ENCODE data around the gene NAV1.

NAV1 gene

DNA sequence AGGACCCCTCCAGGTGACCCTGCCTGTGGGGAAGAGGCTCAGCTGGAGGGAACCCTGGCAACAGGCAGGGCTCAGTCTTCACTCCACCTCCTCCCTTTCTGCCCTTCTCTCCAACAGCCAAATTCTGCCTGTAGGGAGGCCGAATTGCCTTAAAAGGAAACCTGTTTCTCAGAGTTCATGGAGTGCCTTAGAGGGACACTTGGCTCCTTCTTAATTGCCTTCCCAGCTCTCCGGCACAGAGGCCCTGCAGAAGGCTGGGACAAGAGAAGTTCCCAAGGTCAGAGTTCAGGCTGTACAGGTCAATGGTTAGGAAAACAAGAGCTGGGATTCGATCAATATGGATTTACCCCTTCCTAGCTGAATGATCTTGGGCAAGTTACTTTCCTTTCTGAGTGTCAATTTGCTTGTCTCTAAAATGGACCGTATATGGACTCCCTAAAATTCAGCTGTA is 38.2 kb upstream of the NAV1 start:
- H3K4me3 ChIP-seq (ENCODE audit: low read length): no peak overlapping the region
- TF ChIP-seq, protein P1, sequence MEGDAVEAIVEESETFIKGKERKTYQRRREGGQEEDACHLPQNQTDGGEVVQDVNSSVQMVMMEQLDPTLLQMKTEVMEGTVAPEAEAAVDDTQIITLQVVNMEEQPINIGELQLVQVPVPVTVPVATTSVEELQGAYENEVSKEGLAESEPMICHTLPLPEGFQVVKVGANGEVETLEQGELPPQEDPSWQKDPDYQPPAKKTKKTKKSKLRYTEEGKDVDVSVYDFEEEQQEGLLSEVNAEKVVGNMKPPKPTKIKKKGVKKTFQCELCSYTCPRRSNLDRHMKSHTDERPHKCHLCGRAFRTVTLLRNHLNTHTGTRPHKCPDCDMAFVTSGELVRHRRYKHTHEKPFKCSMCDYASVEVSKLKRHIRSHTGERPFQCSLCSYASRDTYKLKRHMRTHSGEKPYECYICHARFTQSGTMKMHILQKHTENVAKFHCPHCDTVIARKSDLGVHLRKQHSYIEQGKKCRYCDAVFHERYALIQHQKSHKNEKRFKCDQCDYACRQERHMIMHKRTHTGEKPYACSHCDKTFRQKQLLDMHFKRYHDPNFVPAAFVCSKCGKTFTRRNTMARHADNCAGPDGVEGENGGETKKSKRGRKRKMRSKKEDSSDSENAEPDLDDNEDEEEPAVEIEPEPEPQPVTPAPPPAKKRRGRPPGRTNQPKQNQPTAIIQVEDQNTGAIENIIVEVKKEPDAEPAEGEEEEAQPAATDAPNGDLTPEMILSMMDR (conservative IDR thresholded peaks at IDR 0.05; ENCODE audit: low read length): no peak
- peak; percentile 48 for DNase-seq (ENCODE audit: low read depth)

- TF ChIP-seq, protein P1 (conservative IDR thresholded peaks at IDR 0.05; ENCODE audit: low read length): no peak
- no peak overlapping the region for H3K4me3 ChIP-seq (ENCODE audit: low read length)
- peak; percentile 65 for DNase-seq (ENCODE audit: low read depth)
Measured at GRCh38 chr1:201501144-201501543, 37.8 kb upstream of the NAV1 start.

DNA sequence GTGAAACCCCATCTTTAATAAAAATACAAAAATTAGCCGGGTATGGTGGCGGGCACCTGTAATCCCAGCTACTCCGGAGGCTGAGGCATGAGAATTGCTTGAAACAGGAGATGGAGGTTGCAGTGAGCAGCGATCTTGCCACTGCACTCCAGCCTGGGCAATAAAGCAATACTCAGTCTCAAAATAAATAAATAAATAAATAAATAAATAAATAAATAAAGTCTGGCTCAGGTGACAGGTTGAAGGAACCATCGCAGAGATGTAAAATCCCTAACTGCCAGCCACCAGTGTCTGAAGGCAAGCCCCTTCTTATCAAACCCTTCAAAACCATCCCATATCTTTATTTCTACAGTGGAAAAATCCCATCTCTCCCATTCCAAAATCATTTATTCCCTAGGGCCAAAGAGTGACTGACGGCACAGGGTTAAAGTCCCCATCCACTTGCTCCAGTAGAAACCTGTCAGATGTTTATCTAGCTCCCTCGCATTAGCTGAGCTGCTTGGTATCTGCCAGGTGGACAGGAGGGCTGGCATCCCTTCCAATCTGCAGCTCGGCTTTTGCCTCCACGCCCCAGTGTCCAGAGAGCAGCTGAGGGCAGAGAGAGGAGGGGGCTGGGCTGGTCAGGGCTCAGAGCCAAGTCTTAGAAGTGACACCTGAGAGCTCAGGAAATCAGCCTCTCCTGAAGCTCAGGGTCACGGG is 37.0 kb upstream of the NAV1 start:
- no peak for DNase-seq (ENCODE audit: low read depth)
- H3K4me3 ChIP-seq (ENCODE audit: low read length): no peak overlapping the region

DNA sequence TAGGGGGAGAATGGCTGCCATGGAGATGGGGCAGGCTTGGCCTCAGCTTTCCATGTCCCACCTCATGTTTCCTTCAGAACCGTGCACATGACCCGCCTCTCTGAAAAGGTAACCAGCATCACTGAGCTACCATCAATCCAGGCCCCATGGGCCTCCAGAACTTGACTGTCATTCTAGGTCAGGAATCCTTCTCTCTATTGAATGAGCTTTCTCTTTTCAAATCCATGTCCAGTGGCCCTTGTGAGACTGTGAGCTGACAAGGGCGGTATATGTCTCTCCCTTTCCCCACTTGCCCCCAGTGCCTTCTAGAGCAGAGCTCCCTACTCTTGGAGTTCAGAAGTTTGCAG is 36.4 kb upstream of the NAV1 start:
- DNase-seq (ENCODE audit: low read depth): no peak
- TF ChIP-seq, protein P1 (conservative IDR thresholded peaks at IDR 0.05; ENCODE audit: low read length): no peak
- H3K4me3 ChIP-seq (ENCODE audit: low read length): no peak overlapping the region

More for the DNA sequence above, 37.0 kb upstream of the NAV1 start:
- TF ChIP-seq, protein P1 (conservative IDR thresholded peaks at IDR 0.05; ENCODE audit: low read length): no peak

DNA sequence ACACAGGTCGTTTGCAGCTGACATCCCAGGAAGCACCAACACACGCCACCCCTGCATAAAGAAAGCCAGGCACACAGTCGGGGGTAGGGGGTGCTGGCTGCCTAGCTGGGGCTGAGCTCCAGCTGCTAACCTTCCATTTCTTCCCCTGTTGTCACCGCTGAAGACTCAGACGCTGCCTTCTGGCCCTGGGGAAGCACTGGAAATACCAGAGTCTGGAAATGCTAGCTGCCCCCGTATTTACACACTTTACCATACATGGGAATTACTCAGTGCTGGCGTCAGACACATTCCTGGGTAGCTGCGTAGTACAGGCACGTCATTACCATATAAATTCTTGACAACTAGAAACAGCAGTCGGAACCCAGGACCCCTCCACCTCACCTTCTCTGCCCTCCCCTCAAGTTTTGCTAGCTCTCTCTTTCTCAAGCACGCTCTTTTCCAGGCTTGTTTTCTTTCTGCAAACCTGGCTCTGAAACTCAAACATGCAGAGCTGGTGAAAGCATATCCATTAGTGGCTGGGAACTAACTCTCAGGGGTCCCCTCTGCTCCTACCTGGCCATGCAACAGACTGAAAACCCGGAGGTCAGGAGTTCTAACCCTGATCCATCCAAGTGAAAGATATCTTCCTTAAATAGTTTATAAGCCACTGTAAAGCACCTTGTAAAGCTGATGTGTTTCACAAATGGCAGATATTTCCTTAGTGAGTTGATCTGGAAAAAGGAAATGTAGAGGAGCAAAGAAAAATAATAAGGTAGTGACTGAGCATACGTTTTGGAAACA is 35.3 kb upstream of the NAV1 start:
- TF ChIP-seq, protein P1 (conservative IDR thresholded peaks at IDR 0.05; ENCODE audit: low read length): no peak; the same call in 1 of the 2 replicates
- H3K4me3 ChIP-seq (ENCODE audit: low read length): peak overlapping the region; percentile 39

DNA sequence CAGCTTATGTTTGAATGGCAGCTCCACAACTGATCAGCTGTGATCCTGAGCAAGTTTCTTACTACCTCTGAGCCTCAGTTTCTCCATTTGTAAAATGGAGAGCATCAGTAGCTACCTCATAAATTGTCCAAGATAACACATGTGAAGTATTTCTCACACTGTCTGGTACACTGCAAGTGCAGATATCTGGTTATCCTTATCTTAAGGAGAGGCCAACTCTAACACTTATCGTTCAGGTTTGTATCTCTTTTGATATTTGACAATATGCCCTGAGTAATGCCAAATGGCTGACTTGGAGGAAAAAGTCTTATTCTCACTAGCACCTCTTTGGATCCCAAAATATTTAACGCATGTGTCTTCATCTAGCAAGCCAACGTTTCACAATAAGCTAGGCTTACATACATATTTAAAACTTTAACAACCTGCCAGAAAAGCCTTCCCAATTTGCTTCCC is 34.7 kb upstream of the NAV1 start:
- TF ChIP-seq, protein P1 (conservative IDR thresholded peaks at IDR 0.05; ENCODE audit: low read length): no peak
- peak overlapping the region; percentile 81 for H3K4me3 ChIP-seq (ENCODE audit: low read length)
- DNase-seq (ENCODE audit: low read depth): peak; percentile 73

More for the DNA sequence above, 35.3 kb upstream of the NAV1 start:
- peak; percentile 97 for DNase-seq (ENCODE audit: low read depth)
